ENCODE measurements around the gene BOLA1. TPM values are rescaled to one million over a fixed set of nuclear protein-coding genes. Genes with fewer than 3 reads are reported as not detected.

The BOLA1 gene
- total RNA-seq, 4 donors from 2014 or later, result 23.5 to 55.8 (median 31.6) TPM

GRCh38 chr1:149929856-149930255 is 30.5 kb downstream of the BOLA1 start:
- H3K27ac ChIP-seq, result no peak overlapping the region
- no peak for TF ChIP-seq POLR2A (IDR thresholded peaks at IDR 0.05)
- TF ChIP-seq CTCF (IDR thresholded peaks at IDR 0.05), result no peak
- peaks cover 15 to 16% of the 10 kb centered on the region in 2 donors for H3K36me3 ChIP-seq
- WGBS, 2 donors, result 74 to 95% methylated on average over 2 of the region's 2 CpGs
- DNase-seq, result no peak
- no peaks in the 10 kb centered on the region for H3K9me3 ChIP-seq
- H3K4me1 ChIP-seq, result peaks cover 9 to 21% of the 10 kb centered on the region in 2 donors
- H3K27me3 ChIP-seq, result no peaks in the 10 kb centered on the region
- intact Hi-C loops (cut with DNase I), result loop anchor here (5.0 kb wide), 1 partner anchor 33 kb away; the partner anchor contains the start of gene BOLA1
- no peak overlapping the region for H3K4me3 ChIP-seq (replicated peaks in 1 of 3)

- Histone ChIP-seq H3K9me3 (no peaks in the 10 kb centered on the region), H3K27me3 (no peaks in the 10 kb centered on the region), H3K36me3 (peaks cover under 1 to 3% of the 10 kb centered on the region in 2 donors), H3K4me3 (replicated peaks in 1 of 3) (no peak overlapping the region), H3K4me1 (peaks cover 8 to 13% of the 10 kb centered on the region in 2 donors), H3K27ac (no peak overlapping the region)
- intact Hi-C loops (cut with DNase I), result loop anchor here (5.0 kb wide), 1 partner anchor 34 kb away; the partner anchor contains the start of gene BOLA1
- no peak for DNase-seq
- 89 to 90% methylated on average over 13 of the region's 13 CpGs for WGBS, 2 donors
- no peak for TF ChIP-seq POLR2A (IDR thresholded peaks at IDR 0.05)
- no peak for TF ChIP-seq CTCF (IDR thresholded peaks at IDR 0.05)
Observed at GRCh38 chr1:149931212-149931790, 31.9 kb downstream of the BOLA1 start.

GRCh38 chr1:149932474-149932873 is 33.1 kb downstream of the BOLA1 start:
- TF ChIP-seq POLR2A (IDR thresholded peaks at IDR 0.05), result no peak
- TF ChIP-seq CTCF (IDR thresholded peaks at IDR 0.05), result no peak
- WGBS, 2 donors, result 92 to 94% methylated on average over 8 of the region's 8 CpGs
- no peaks in the 10 kb centered on the region for H3K27me3 ChIP-seq
- no peaks in the 10 kb centered on the region for H3K9me3 ChIP-seq
- intact Hi-C loops (cut with DNase I), result loop anchor here (5.0 kb wide), 1 partner anchor 35 kb away; the partner anchor contains the start of gene BOLA1
- H3K4me3 ChIP-seq (replicated peaks in 1 of 3), result no peak overlapping the region
- no peak overlapping the region for H3K27ac ChIP-seq
- no peak for DNase-seq
- H3K36me3 ChIP-seq, result no peaks in the 10 kb centered on the region
- peaks cover 6 to 13% of the 10 kb centered on the region in 2 donors for H3K4me1 ChIP-seq

- intact Hi-C loops (cut with DNase I), result loop anchor here (5.0 kb wide), 1 partner anchor 36 kb away; the partner anchor contains the start of gene BOLA1
- TF ChIP-seq POLR2A (IDR thresholded peaks at IDR 0.05), result no peak
- TF ChIP-seq CTCF (IDR thresholded peaks at IDR 0.05), result no peak
- H3K9me3 ChIP-seq, result no peaks in the 10 kb centered on the region
- no peaks in the 10 kb centered on the region for H3K27me3 ChIP-seq
- no peaks in the 10 kb centered on the region for H3K36me3 ChIP-seq
- no peak for DNase-seq
- 96 to 99% methylated on average over 4 of the region's 4 CpGs for WGBS, 2 donors
- H3K4me3 ChIP-seq (replicated peaks in 1 of 3), result no peak overlapping the region
- H3K4me1 ChIP-seq, result peaks cover 7 to 21% of the 10 kb centered on the region in 2 donors
- no peak overlapping the region for H3K27ac ChIP-seq
Observed at GRCh38 chr1:149933208-149933607, 33.8 kb downstream of the BOLA1 start.

- no peak for TF ChIP-seq POLR2A (IDR thresholded peaks at IDR 0.05)
- no peak overlapping the region for H3K27ac ChIP-seq
- H3K9me3 ChIP-seq, result no peaks in the 10 kb centered on the region
- no peaks in the 10 kb centered on the region for H3K27me3 ChIP-seq
- no peak overlapping the region for H3K4me3 ChIP-seq (replicated peaks in 1 of 3)
- no peak for DNase-seq
- no peaks in the 10 kb centered on the region for H3K36me3 ChIP-seq
- intact Hi-C loops (cut with DNase I), result loop anchor here (5.0 kb wide), 1 partner anchor 37 kb away; the partner anchor contains the start of gene BOLA1
- WGBS, 2 donors, result 51 to 65% methylated on average over 2 of the region's 2 CpGs
- peaks cover 10 to 23% of the 10 kb centered on the region in 2 donors for H3K4me1 ChIP-seq
Observed at GRCh38 chr1:149934356-149934755, 35.0 kb downstream of the BOLA1 start.

Data from thyroid gland (tissue), 4 donors.